H9 (cell line): Measurements from ENCODE around the gene CTAG1B. TPM values are rescaled to one million over a fixed set of nuclear protein-coding genes. Genes with fewer than 3 reads are reported as not detected.

ENCODE experiments used
- DNase-seq: peaks from one replicate; pipeline ENCODE4 v3.0.0-alpha.2; 2017
- H2AFZ ChIP-seq: one replicate; pipeline ENCODE4 v1.6.1; 2013; ENCODE audit warnings: mild to moderate bottlenecking, low read length, control low read depth, moderate library complexity
- H2AK5ac ChIP-seq: 2 replicates; pipeline ENCODE4 v1.6.1; 2013; ENCODE audit warnings: low read length, control low read depth, mixed read lengths; ENCODE audit not compliant: insufficient read length
- H2BK120ac ChIP-seq: one replicate; pipeline ENCODE4 v1.6.1; 2013; ENCODE audit warnings: low read depth, mild to moderate bottlenecking, low read length, control low read depth, inconsistent platforms; ENCODE audit not compliant: poor library complexity, severe bottlenecking
- H2BK12ac ChIP-seq: 2 replicates; pipeline ENCODE4 v1.6.1; 2013; ENCODE audit warnings: low read length, control low read depth, mixed read lengths, low read depth; ENCODE audit not compliant: insufficient read length
- H2BK15ac ChIP-seq: 2 replicates; pipeline ENCODE4 v1.6.1; 2013; ENCODE audit warnings: low read depth, low read length, control low read depth
- H2BK20ac ChIP-seq: one replicate; pipeline ENCODE4 v1.6.1; 2013; ENCODE audit warnings: low read depth, mild to moderate bottlenecking, low read length, control low read depth, inconsistent platforms; ENCODE audit not compliant: poor library complexity, severe bottlenecking
- H2BK5ac ChIP-seq: 2 replicates; pipeline ENCODE4 v1.6.1; 2013; ENCODE audit warnings: low read length, control low read depth, mixed read lengths; ENCODE audit not compliant: insufficient read length
- H3K14ac ChIP-seq: 2 replicates; pipeline ENCODE4 v1.6.1; 2013; ENCODE audit warnings: low read length, control low read depth; ENCODE audit not compliant: insufficient read depth
- H3K18ac ChIP-seq: 2 replicates; pipeline ENCODE4 v1.6.1; 2013; ENCODE audit warnings: low read depth, mild to moderate bottlenecking, mixed read lengths, low read length, control low read depth; ENCODE audit not compliant: insufficient read length
- H3K23ac ChIP-seq: 2 replicates; pipeline ENCODE4 v1.6.1; 2013; ENCODE audit warnings: low read length, control low read depth, mixed read lengths, low read depth; ENCODE audit not compliant: insufficient read length
- H3K23me2 ChIP-seq: 2 replicates; pipeline ENCODE4 v1.6.1; 2013; ENCODE audit warnings: low read depth, mild to moderate bottlenecking, mixed read lengths, low read length, control low read depth; ENCODE audit not compliant: insufficient read length, poor library complexity, severe bottlenecking
- H3K27ac ChIP-seq: 2 replicates; pipeline ENCODE4 v1.5.1; 2013; ENCODE audit warnings: low read length, control low read depth, mixed read lengths, low read depth; ENCODE audit not compliant: insufficient read length
- H3K27me3 ChIP-seq: 2 replicates; pipeline ENCODE4 v1.6.1; 2013; ENCODE audit warnings: low read length, control low read depth, inconsistent platforms; ENCODE audit not compliant: insufficient read depth
- H3K4ac ChIP-seq: 2 replicates; pipeline ENCODE4 v1.6.1; 2013; ENCODE audit warnings: low read depth, mild to moderate bottlenecking, control low read depth, inconsistent platforms, low read length, moderate library complexity
- H3K4me1 ChIP-seq: 2 replicates; pipeline ENCODE4 v1.6.1; 2013; ENCODE audit warnings: low read length, control low read depth, inconsistent platforms; ENCODE audit not compliant: insufficient read depth
- H3K4me2 ChIP-seq: 2 replicates; pipeline ENCODE4 v1.6.1; 2013; ENCODE audit warnings: low read length, control low read depth, mixed read lengths; ENCODE audit not compliant: insufficient read length, insufficient read depth
- H3K56ac ChIP-seq: 2 replicates; pipeline ENCODE4 v1.6.1; 2013; ENCODE audit warnings: low read depth, mild to moderate bottlenecking, mixed read lengths, low read length, control low read depth; ENCODE audit not compliant: insufficient read length
- H3K79me1 ChIP-seq: 2 replicates; pipeline ENCODE4 v1.6.1; 2013; ENCODE audit warnings: low read depth, mild to moderate bottlenecking, moderate library complexity, low read length, control low read depth, inconsistent platforms; ENCODE audit not compliant: insufficient read depth, poor library complexity, severe bottlenecking
- H3K79me2 ChIP-seq: 2 replicates; pipeline ENCODE4 v1.6.1; 2013; ENCODE audit warnings: low read length, control low read depth, inconsistent platforms; ENCODE audit not compliant: insufficient read depth
- H3K9ac ChIP-seq: 2 replicates; pipeline ENCODE4 v1.6.1; 2013; ENCODE audit warnings: low read length, control low read depth, mixed read lengths; ENCODE audit not compliant: insufficient read length; ENCODE audit errors: extremely low read depth
- H3K9me3 ChIP-seq: one replicate; pipeline ENCODE4 v1.6.1; 2013; ENCODE audit warnings: low read depth, low read length, inconsistent platforms; ENCODE audit not compliant: control insufficient read depth
- H3T11ph ChIP-seq: one replicate; pipeline ENCODE4 v1.6.1; 2013; ENCODE audit warnings: mild to moderate bottlenecking, low read length, control low read depth, inconsistent platforms
- H4K20me1 ChIP-seq: one replicate; pipeline ENCODE4 v1.6.1; 2013; ENCODE audit not compliant: control insufficient read depth, insufficient read length, insufficient read depth
- H4K5ac ChIP-seq: 2 replicates; pipeline ENCODE4 v1.6.1; 2013; ENCODE audit warnings: low read depth, mild to moderate bottlenecking, mixed read lengths, low read length, control low read depth; ENCODE audit not compliant: insufficient read length
- H4K8ac ChIP-seq: replicated peaks from 2 replicates; pipeline ENCODE4 v1.6.1; 2013; ENCODE audit warnings: low read length, control low read depth, mixed read lengths, low read depth; ENCODE audit not compliant: insufficient read length
- H4K91ac ChIP-seq: 2 replicates; pipeline ENCODE4 v1.6.1; 2013; ENCODE audit warnings: low read depth, mild to moderate bottlenecking, moderate library complexity, mixed read lengths, low read length, control low read depth; ENCODE audit not compliant: insufficient read length
- H3K27ac Mint-ChIP-seq, 3 experiments: 2 replicates in 2 of 3; 3 replicates in 1 of 3; pipeline ENCODE4 v1.8.0; 2020 to 2021; ENCODE audit warnings: mixed read lengths in 3 of 3, mild to moderate bottlenecking in 1 of 3, moderate library complexity in 1 of 3
- H3K27me3 Mint-ChIP-seq: 2 replicates; pipeline ENCODE4 v1.8.0; 2021; ENCODE audit warnings: low read depth, mild to moderate bottlenecking, moderate library complexity, mixed read lengths
- H3K36me3 Mint-ChIP-seq, 3 experiments: 2 replicates in 2 of 3; 3 replicates in 1 of 3; pipeline ENCODE4 v1.8.0; 2020 to 2021; ENCODE audit warnings: low read depth in 3 of 3, mixed read lengths in 3 of 3; ENCODE audit not compliant: insufficient read depth in 1 of 3
- H3K4me1 Mint-ChIP-seq, 2 experiments: 2 replicates each; pipeline ENCODE4 v1.8.0; 2020; ENCODE audit warnings: mixed read lengths in 2 of 2
- H3K4me3 Mint-ChIP-seq, 2 experiments: 2 replicates in 1 of 2; 3 replicates in 1 of 2; pipeline ENCODE4 v1.8.0; 2020 to 2021; ENCODE audit warnings: mild to moderate bottlenecking in 2 of 2, mixed read lengths in 2 of 2, moderate library complexity in 1 of 2
- H3K9me3 Mint-ChIP-seq, 2 experiments: 2 replicates in 1 of 2; 3 replicates in 1 of 2; pipeline ENCODE4 v1.8.0; 2020; ENCODE audit warnings: mild to moderate bottlenecking in 2 of 2, mixed read lengths in 2 of 2, moderate library complexity in 1 of 2
- WGBS: extraction: QIAGEN DNeasy Blood & Tissue Kit; methylation state at CpG from one replicate; pipeline ENCODE4 v1.1.7; 2013; ENCODE audit warnings: missing lambda C conversion rate, low lambda C conversion rate, mixed read lengths; ENCODE audit not compliant: insufficient read length; ENCODE audit errors: extremely low coverage; 5-methylcytosine and 5-hydroxymethylcytosine counted together
- total RNA-seq: library from RNA; stranded (reverse); gene quantifications from 2 replicates; pipeline ENCODE4 v1.2.1, GENCODE V29; 2021
- TF ChIP-seq, protein P1 (sequence below): fragments of 200-600 bp; sonication (generic); conservative IDR thresholded peaks from 3 replicates; pipeline ENCODE4 v1.8.0; 2021; ENCODE audit warnings: antibody characterized with exemption, mild to moderate bottlenecking

CTAG1B gene
- total RNA-seq, 1 experiment from 2014 or later = not detected

DNA sequence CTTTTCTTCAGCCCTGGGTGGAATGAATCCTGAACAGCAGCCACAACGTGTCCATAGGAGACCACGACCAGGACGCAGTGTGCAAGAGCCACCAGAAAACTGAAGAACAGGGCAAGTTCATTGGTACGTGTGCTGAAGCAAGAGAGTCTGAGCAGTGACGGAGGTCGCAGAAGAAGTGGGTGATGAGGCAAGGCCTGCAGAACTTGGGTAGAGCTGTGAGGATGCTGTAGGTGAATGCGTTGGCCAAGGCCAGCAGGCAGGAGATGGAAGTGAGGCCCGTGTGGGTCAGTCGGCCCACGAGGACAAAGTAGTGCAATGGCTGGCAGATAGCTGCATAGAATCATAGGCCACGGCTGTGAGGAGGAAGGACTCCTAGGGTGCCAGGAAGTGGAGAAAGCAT, 39.9 kb upstream of the CTAG1B start:
- DNase-seq = no peak
- Histone ChIP-seq H2AK5ac (no peak overlapping the region), H3K79me1 (no peaks in the 10 kb centered on the region), H3K56ac (no peak overlapping the region), H2BK15ac (no peak overlapping the region), H4K91ac (no peak overlapping the region), H2BK12ac (no peak overlapping the region), H3K4me1 (no peaks in the 10 kb centered on the region), H4K5ac (no peak overlapping the region), H3K14ac (no peak overlapping the region), H3K27me3 (no peaks in the 10 kb centered on the region), H3K9ac (no peak overlapping the region), H2BK20ac (no peak overlapping the region), H3K27ac (no peak overlapping the region), H3T11ph (no peak overlapping the region), H3K23ac (no peak overlapping the region), H3K4ac (no peak overlapping the region), H3K18ac (no peak overlapping the region), H4K8ac (no peak overlapping the region), H2AFZ (no peak overlapping the region), H3K23me2 (no peaks in the 10 kb centered on the region), H3K9me3 (peaks cover 50% of the 10 kb centered on the region), H2BK120ac (no peak overlapping the region), H2BK5ac (no peak overlapping the region), H3K79me2 (no peaks in the 10 kb centered on the region), H4K20me1 (no peaks in the 10 kb centered on the region), H3K4me2 (no peak overlapping the region)
- no peak overlapping the region for H3K4me3 Mint-ChIP-seq
- peaks cover 80 to 81% of the 10 kb centered on the region in 2 experiments for H3K9me3 Mint-ChIP-seq
- TF ChIP-seq, protein P1, sequence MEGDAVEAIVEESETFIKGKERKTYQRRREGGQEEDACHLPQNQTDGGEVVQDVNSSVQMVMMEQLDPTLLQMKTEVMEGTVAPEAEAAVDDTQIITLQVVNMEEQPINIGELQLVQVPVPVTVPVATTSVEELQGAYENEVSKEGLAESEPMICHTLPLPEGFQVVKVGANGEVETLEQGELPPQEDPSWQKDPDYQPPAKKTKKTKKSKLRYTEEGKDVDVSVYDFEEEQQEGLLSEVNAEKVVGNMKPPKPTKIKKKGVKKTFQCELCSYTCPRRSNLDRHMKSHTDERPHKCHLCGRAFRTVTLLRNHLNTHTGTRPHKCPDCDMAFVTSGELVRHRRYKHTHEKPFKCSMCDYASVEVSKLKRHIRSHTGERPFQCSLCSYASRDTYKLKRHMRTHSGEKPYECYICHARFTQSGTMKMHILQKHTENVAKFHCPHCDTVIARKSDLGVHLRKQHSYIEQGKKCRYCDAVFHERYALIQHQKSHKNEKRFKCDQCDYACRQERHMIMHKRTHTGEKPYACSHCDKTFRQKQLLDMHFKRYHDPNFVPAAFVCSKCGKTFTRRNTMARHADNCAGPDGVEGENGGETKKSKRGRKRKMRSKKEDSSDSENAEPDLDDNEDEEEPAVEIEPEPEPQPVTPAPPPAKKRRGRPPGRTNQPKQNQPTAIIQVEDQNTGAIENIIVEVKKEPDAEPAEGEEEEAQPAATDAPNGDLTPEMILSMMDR = no peak
- WGBS = no CpG with 5 or more reads among the region's 11 CpGs
- peaks cover 0 to 6% (median 5%) of the 10 kb centered on the region in 3 experiments; a peak in 3 of 7 replicates for H3K36me3 Mint-ChIP-seq
- H3K27ac Mint-ChIP-seq = peak overlapping the region in 1 of 3 experiments; percentile 12; a peak in 1 of 7 replicates
- H3K4me1 Mint-ChIP-seq = no peaks in the 10 kb centered on the region
- peaks cover 5% of the 10 kb centered on the region for H3K27me3 Mint-ChIP-seq
